22Rv1 (cell line): ENCODE results near the gene NFYC.

Source experiments
- ZFX ChIP-seq: fragments of 450-650 bp; IDR thresholded peaks from 2 replicates; pipeline ENCODE4 v1.6.1; 2017; ENCODE audit warnings: antibody characterized with exemption, borderline replicate concordance
- TF ChIP-seq, protein P1 (sequence below): fragments of 450-650 bp; IDR thresholded peaks from 2 replicates; pipeline ENCODE4 v1.5.1; 2017; ENCODE audit warnings: mild to moderate bottlenecking

DNA sequence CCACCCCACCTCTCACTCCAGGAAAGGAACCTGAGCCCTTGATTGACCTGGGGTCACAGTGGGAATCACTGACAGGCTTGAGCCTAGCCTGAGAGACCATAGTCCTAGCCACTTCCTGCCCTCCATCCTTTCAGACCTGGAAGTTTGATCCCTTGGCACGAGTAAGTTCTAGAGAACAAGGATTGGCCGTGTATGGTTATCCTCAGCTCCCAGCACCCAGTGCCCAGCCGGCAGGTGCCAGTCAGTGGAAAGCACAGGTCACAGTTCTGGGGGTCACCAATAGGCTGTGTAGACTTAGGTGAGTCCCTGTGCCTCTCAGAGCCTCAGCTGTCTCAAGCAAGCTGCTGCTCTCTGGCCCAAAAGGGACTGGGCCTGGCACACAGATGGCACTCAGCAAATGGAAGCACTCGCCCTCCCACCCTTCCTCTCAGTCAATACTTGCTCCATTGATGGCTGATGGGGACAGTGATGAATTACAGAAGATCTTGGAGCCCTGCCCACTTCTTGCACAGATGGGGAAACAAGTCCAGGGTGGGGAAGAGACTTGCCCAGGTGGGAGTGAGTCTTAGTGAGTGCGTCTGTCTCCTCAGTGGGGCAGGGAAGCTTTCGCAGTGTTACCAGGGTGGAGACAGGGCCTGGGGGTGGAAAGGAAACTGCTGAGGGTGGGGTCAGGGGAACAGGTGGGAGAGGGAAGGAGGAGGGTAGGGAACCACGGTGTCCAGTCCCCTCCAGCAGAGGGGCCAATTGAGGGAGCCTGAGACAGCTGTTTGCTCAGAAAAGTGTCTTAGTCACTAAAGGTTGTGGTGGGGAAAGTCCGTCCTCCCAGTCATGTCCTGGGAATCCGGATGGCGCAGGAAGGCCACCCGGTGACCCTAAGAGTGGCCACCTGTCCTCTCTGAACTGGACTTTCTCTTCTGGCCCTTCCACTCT is 89.4 kb downstream of the NFYC start:
- TF ChIP-seq, protein P1, sequence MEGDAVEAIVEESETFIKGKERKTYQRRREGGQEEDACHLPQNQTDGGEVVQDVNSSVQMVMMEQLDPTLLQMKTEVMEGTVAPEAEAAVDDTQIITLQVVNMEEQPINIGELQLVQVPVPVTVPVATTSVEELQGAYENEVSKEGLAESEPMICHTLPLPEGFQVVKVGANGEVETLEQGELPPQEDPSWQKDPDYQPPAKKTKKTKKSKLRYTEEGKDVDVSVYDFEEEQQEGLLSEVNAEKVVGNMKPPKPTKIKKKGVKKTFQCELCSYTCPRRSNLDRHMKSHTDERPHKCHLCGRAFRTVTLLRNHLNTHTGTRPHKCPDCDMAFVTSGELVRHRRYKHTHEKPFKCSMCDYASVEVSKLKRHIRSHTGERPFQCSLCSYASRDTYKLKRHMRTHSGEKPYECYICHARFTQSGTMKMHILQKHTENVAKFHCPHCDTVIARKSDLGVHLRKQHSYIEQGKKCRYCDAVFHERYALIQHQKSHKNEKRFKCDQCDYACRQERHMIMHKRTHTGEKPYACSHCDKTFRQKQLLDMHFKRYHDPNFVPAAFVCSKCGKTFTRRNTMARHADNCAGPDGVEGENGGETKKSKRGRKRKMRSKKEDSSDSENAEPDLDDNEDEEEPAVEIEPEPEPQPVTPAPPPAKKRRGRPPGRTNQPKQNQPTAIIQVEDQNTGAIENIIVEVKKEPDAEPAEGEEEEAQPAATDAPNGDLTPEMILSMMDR, result no peak
- TF ChIP-seq ZFX, result no peak
